ENCODE measurements around the gene MNT.

The MNT gene

DNA sequence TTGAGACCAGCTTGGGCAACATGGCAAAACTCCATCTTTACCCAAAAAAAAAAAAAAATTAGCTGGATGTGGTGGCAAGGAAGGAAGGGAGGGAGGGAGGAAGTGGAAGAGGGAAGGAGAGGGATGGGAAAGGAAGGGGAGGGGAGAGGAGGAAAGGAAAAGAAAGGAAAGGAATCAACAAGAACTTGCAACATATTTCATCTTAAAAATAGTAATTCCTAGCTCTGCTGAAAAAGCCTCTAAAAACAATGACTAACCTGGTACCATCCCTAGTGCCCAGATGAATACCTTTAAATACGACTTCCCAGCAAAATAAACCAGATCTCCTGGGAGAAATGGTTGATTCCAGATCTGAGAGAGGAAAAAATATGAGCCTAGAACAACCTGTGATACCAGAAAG lies 27.1 kb upstream of the MNT start:
- no peak for DNase-seq (ENCODE audit: low read depth)
- no peak overlapping the region for H3K4me3 ChIP-seq (ENCODE audit: control insufficient read depth, low read depth, low read length)
- no peak for TF ChIP-seq CTCF (conservative IDR thresholded peaks at IDR 0.05; ENCODE audit: control insufficient read depth, insufficient read depth, low read depth, low read length)

- DNase-seq (ENCODE audit: low read depth) = no peak
- no peak overlapping the region for H3K4me3 ChIP-seq (ENCODE audit: control insufficient read depth, low read depth, low read length)
- no peak for TF ChIP-seq CTCF (conservative IDR thresholded peaks at IDR 0.05; ENCODE audit: control insufficient read depth, insufficient read depth, low read depth, low read length)
Observed at GRCh38 chr17:2427215-2427614, 26.4 kb upstream of the MNT start.

GRCh38 chr17:2423271-2423670 lies 22.4 kb upstream of the MNT start:
- no peak for DNase-seq (ENCODE audit: low read depth)
- H3K4me3 ChIP-seq (ENCODE audit: control insufficient read depth, low read depth, low read length) = no peak overlapping the region
- no peak for TF ChIP-seq CTCF (conservative IDR thresholded peaks at IDR 0.05; ENCODE audit: control insufficient read depth, insufficient read depth, low read depth, low read length)

DNA sequence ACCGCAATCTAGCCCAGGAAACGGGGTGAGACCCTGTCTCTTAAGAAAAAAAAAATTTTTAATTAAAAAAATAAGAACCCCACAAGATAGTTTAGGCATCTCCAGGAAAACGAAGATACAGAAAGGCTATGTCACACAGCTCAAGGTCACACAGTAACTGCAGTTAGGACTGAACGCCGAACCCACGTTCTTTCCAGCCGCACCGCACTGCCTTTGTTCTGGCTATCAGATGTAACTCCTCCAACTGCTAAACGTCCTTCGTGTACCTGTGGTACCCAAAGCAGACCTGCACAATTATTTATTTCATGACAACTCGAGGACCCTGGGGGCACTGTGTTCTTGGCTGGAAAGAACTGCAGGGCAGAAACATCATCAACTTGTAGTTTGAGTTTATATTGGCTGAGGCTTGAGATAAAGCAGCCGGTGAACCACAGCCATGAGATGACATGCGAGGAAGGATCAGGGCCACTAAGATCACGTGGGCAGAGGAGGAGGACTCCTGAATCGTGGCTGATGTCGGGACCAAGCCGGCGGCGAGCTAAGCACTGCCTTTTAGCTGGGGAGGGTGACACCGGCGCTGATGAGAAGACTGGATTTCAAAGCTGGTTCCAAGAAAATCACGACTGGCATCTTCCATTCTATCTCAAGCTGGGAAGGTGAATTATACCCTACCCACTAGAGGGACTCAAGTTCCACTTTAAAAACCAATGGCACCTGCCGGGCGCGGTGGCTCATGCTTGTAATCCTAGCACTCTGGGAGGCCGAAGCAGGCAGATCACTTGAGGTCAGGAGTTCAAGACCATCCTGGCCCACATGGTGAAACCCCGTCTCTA lies 20.7 kb upstream of the MNT start:
- peak; percentile 17 for TF ChIP-seq CTCF (conservative IDR thresholded peaks at IDR 0.05; ENCODE audit: control insufficient read depth, insufficient read depth, low read depth, low read length)
- peak; percentile 33 for DNase-seq (ENCODE audit: low read depth)
- no peak overlapping the region for H3K4me3 ChIP-seq (ENCODE audit: control insufficient read depth, low read depth, low read length)

GRCh38 chr17:2420176-2420575 lies 19.3 kb upstream of the MNT start:
- no peak overlapping the region for H3K4me3 ChIP-seq (ENCODE audit: control insufficient read depth, low read depth, low read length)
- no peak for TF ChIP-seq CTCF (conservative IDR thresholded peaks at IDR 0.05; ENCODE audit: control insufficient read depth, insufficient read depth, low read depth, low read length)
- DNase-seq (ENCODE audit: low read depth) = no peak

DNA sequence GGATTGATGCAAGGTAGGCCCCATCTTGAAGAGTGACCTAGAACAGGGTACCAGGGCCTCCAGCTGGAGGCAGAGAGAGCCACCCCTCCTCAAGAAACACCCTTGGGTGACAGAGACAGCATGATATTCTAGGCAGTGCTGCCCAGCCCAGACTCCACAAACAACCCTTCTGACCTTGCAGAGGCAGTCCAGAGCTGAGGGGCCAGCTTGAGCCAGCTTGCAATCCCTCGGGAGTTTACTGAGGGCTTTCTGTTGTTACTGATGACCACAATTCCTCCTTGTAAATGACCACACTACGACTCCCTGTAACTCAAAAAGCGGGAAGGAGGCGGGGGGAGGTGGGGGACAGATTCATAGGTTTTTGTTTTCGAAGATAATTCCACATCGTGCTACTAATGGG lies 18.6 kb upstream of the MNT start:
- no peak overlapping the region for H3K4me3 ChIP-seq (ENCODE audit: control insufficient read depth, low read depth, low read length)
- peak; percentile 31 for DNase-seq (ENCODE audit: low read depth)
- TF ChIP-seq CTCF (conservative IDR thresholded peaks at IDR 0.05; ENCODE audit: control insufficient read depth, insufficient read depth, low read depth, low read length) = no peak
